ENCODE measurements around the gene SLC6A1.
"Not testable (repeated sequence)": the region's sequence is repeated elsewhere in the genome, so short reads cannot be mapped to it uniquely, and the experiment has no call there.

SLC6A1 gene

DNA sequence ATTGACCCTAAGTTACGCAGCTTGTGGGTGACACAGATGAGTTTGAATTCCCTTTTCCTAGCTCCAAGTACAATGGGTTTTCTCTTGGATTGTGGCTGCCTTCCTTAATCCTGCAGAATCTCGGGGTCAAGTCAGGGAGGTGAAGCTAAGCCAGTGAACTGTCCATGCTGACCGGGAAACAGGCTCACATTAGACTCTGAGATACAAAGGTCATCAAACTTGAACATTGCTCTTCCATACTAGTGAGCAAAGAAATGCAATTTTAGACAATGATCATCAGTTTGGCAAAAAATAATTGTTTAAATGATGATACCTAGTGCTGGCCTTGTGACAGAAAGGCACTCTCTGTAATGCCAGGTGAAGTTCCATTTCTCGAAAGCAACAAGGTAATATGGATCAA lies 31.6 kb downstream of the SLC6A1 start:
- DNase-seq: no peak

- no peak for DNase-seq
Observed at GRCh38 chr3:11029948-11030347, 37.4 kb downstream of the SLC6A1 start.

- no peak for DNase-seq
Observed at GRCh38 chr3:11033871-11034270, 41.3 kb downstream of the SLC6A1 start.

DNA sequence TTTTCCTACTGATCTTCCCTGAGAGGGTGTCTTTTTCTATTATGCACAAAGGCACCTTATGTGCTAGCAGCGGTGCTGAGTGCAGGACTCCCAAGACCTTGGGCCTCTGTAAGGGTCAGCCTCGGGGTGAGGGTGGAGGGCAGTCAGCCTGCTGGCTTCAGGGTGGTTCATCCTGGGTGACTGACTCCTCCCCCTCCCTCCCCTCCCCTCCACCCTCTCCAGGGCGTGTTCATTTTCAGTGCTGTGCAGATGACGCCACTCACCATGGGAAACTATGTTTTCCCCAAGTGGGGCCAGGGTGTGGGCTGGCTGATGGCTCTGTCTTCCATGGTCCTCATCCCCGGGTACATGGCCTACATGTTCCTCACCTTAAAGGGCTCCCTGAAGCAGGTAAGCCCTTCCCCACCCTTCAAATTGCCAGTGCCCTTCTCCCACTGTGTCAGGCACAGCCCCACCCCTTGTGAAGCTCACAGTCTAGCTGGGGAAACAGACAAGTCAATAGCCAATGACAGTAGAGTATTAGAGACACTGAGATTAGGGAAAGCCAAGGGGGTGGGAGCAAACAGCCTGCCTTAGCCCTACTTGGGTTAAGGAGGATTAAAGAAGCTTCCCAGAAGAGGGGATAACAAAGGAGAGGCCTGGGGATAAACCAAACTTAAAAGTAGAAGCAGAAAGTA lies 41.9 kb downstream of the SLC6A1 start:
- DNase-seq: no peak

DNA sequence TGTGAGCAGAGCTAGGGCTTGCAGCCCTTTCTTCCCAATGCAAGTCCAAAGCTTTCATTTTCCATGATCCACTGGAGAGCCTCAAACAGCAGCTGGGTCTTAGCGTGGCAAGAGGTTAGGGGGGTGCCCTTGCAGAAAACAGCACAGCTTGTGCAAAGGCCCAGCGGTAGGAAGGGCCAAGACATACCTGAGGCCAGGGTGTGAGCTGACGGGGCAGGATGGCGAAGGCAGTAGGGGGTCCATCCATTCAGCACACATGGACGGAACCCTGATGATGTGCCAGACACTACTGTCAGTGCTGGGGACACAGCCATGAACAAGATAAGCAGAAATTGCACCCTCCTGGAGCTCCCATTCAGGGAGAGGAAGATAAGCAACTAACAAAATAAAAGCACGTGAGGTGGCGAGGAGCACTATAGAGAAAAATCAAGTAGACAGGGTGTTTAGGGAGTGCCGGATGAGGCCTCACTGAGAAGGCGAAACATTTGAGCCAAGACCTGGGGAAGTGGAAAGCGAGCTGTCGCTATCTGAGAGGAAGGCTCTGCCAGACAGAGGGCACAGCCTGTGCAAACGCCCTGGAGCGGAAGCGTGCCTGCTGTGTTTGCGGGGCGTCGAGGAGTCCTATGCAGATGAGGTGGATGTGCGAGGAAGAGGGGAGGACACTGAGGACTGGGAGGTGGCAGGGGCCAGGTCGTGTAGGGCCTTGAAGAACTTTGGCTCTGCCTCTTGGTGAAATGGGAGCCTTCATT lies 43.4 kb downstream of the SLC6A1 start:
- DNase-seq: no peak

- no peak for DNase-seq
Observed at GRCh38 chr3:11037241-11037873, 44.8 kb downstream of the SLC6A1 start.

- no peak for DNase-seq
Observed at GRCh38 chr3:11037976-11038375, 45.4 kb downstream of the SLC6A1 start.

GRCh38 chr3:11045536-11045935 lies 53.0 kb downstream of the SLC6A1 start:
- no peak for DNase-seq

DNA sequence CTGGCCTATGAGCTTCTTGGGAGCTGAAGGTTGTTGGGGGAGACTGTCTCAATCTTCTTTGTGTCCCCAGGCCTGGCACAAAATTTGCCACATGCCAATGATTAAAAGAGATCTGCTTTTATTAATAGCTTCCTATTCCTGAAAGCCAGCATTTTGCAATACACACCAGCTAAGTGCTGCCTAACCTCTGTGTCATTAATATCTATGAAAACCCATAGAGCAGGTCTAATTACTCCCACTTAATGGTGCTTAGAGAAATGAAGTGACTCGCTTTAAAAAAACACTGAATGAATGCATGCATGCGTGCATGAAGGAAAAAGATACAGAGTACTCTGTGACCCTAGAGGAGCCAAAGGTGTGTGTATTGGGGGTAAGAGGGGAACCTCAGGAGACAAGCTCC lies 55.0 kb downstream of the SLC6A1 start:
- no peak for DNase-seq

- no peak for DNase-seq
Observed at GRCh38 chr3:11050666-11051323, 58.2 kb downstream of the SLC6A1 start.

DNA sequence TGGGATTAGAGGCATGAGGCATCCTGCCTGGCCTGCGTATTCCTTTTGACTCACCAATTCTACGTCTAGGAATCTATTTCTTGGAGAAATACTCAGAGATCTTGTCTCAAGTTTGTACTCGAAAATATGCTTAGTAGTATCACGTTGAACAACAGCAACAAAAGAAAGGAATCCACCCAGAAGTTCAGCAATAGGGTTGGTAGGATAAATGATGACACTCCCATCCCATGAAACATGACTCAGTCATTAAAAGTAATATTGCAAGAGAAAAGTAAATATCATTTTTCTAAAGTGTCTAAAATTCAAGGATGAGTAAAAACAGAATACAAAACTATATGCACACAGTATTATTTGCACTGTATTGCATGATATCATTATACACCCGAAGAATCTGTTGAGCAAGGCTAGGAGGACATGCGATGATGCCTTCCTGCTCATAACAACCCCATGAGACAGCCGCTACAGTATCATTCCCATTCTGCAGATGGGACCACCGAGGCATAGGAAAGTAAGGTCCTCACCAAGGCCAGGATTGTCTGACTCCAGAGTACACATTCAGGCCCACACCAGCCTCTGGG lies 61.5 kb downstream of the SLC6A1 start:
- no peak for DNase-seq

DNA sequence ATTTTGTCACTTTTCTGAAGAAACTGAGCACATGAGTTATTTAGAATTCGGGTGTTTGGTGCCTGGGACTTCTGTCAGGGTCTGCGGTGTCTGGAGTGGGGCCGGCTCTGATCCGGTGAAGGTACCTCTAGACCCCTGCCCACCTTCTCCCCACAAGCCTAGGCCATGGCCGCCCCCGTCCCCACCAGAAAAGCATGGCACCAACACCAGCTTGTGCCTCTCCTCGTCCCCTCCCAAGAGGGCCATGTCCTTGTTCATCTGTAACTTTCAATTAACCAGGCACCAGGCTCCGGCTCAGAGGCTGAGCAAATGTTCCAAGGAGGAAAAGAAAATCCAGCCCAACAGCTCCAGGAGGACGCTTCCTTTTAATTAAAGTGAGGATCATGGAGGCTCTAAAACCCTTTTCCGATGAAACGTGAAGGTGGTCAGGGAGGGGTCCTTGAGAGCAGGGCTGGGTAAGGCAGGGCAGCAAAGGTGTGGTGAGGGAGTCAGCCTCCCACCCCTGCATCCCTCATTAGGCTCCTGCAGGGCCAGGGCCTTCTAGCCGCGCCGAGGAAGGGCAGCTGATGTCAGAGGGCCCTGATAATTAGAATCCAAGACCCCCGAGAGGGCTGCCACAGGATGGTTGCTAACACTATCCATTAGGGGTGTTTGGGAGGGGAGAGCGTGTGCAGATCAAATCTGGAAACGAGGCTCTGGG lies 62.3 kb downstream of the SLC6A1 start:
- no peak for DNase-seq

DNA sequence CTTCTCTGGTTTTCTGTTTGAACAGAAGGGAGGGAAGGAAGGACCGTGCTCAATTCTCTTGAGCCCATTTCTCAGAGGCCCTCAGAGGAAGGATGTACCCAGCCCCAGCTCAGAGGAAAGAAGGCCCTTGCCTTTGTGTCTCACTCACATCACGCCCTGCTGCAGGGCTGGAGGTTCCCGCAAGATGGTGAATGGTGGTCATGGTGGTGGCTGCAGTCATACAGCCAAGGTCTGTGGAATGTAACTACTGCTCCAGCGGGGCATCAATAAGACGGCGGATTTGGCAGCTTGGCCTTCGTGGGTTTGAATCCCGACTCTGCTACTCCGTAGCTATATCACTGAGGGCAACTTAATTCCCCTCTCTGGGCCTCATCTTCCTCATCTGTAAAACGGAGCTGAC lies 62.9 kb downstream of the SLC6A1 start:
- no peak for DNase-seq

GRCh38 chr3:11056531-11057050 lies 64.0 kb downstream of the SLC6A1 start:
- DNase-seq: no peak

GRCh38 chr3:11057655-11058054 lies 65.1 kb downstream of the SLC6A1 start:
- DNase-seq: no peak

GRCh38 chr3:11059090-11059798 lies 66.7 kb downstream of the SLC6A1 start:
- DNase-seq: peak; percentile 61

DNA sequence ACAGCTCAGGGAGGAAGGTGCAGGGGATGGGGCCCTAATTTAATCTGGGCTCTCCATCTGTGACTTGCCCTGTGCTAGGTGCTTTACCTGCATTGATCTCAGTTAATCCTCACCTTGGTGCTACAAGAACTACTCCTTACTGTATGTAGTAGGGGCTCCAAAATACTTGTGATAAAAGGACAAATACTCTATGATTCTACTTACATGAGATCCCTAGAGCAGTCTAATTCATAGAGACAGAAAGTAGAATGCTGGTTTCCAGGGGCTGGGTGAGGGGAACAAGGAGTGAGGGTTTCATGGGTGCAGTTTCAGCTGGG lies 67.2 kb downstream of the SLC6A1 start:
- no peak for DNase-seq

- DNase-seq: peak; percentile 85
Observed at GRCh38 chr3:11060500-11061251, 68.1 kb downstream of the SLC6A1 start.

DNA sequence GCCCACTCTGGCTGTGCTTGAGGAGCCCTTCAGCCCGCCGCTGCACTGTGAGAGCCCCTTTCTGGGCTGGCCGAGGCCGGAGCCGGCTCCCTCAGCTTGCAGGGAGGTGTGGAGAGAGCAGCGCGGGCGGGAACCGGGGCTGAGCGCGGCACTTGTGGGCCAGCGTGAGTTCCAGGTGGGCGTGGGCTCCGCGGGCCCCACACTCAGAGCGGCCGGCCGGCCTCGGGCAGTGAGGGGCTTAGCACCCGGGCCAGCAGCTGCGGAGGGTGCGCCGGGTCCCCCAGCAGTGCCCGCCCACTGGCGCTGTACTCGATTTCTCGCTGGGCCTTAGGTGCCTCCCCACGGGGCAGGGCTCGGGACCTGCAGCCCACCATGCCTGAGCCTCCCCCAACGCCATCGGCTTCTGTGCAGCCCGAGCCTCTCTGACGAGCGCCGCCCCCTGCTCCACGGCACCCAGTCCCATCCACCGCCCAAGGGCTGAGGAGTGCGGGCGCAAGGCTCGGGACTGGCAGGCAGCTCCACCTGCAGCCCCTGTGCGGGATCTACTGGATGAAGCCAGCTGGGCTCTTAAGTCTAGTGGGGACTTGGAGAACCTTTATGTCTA lies 68.8 kb downstream of the SLC6A1 start:
- not testable (repeated sequence) for DNase-seq

- no peak for DNase-seq
Observed at GRCh38 chr3:11062704-11063103, 70.2 kb downstream of the SLC6A1 start.

Data from activated CD8-positive, alpha-beta memory T cell treated with anti-CD3 and anti-CD28 coated beads, Interleukin-2, amount 50 U/mL, for 48 hours (primary cell).